Esophagus muscularis mucosa (tissue), 4 donors: ENCODE measurements around the gene ESRRG. TPM values are rescaled to one million over a fixed set of nuclear protein-coding genes. Genes with fewer than 3 reads are reported as not detected.
A peak's percentile ranks its signal among the peaks of the same experiment; 100 is the strongest.

Experiments
- DNase-seq: peaks from one replicate; pipeline ENCODE4 v3.0.0-alpha.2; 2017; ENCODE audit errors: extremely low spot score
- H3K27ac ChIP-seq, 4 donors: fragments of 200-600 bp; sonication (generic); replicated peaks in 1 of 4; 1 replicate in 3 of 4; 2 replicates in 1 of 4; pipeline ENCODE4 v1.5.1; 2016 to 2019; ENCODE audit warnings: mild to moderate bottlenecking in 1 of 4
- H3K27me3 ChIP-seq, 4 donors: fragments of 200-600 bp; sonication (generic); one replicate each; pipeline versions ENCODE4 v1.5.1 to v1.6.0; 2016 to 2019
- H3K36me3 ChIP-seq, 4 donors: fragments of 200-600 bp; sonication (generic); one replicate each; pipeline ENCODE4 v1.5.1; 2016 to 2019
- H3K4me1 ChIP-seq, 4 donors: fragments of 200-600 bp; sonication (generic); one replicate each; pipeline ENCODE4 v1.5.1; 2016 to 2019
- H3K4me3 ChIP-seq, 4 donors: fragments of 200-600 bp; sonication (generic); 1 replicate in 2 of 4; 2 replicates in 2 of 4; pipeline ENCODE4 v1.5.1; 2016 to 2019; ENCODE audit warnings: mild to moderate bottlenecking in 4 of 4, moderate library complexity in 1 of 4
- H3K9me3 ChIP-seq, 4 donors: fragments of 200-600 bp; sonication (generic); 1 replicate in 3 of 4; 2 replicates in 1 of 4; pipeline ENCODE4 v1.5.1; 2016 to 2019
- CTCF ChIP-seq, 3 experiments: fragments of 200-600 bp in 2 of 3; fragments of 450-650 bp in 1 of 3; sonication (generic) in 2 of 3; IDR thresholded peaks; one replicate each; pipeline ENCODE4 v1.5.1; 2017 to 2019; ENCODE audit warnings: antibody characterized with exemption in 3 of 3, mild to moderate bottlenecking in 2 of 3, moderate library complexity in 1 of 3
- EP300 ChIP-seq: sonication (generic); formaldehyde crosslinking; IDR thresholded peaks from one replicate; pipeline ENCODE4 v1.6.1; 2017; ENCODE audit warnings: antibody characterized with exemption
- POLR2A ChIP-seq: fragments of 450-650 bp; IDR thresholded peaks from one replicate; pipeline ENCODE4 v1.6.1; 2017; ENCODE audit warnings: antibody characterized with exemption, moderate library complexity, mild to moderate bottlenecking, low read depth
- POLR2AphosphoS5 ChIP-seq, 2 donors: sonication (generic); formaldehyde crosslinking; IDR thresholded peaks; one replicate each; pipeline ENCODE4 v1.6.1; 2017; ENCODE audit warnings: antibody characterized with exemption in 2 of 2
- WGBS: methylation state at CpG from one replicate; pipeline ENCODE4 v1.1.5; 2018; 5-methylcytosine and 5-hydroxymethylcytosine counted together
- intact Hi-C: fragments of 100-400 bp; cut with DNase I; formaldehyde crosslinking; loops from one replicate; pipeline ENCODE4 v1.15.1; 2023
- total RNA-seq, 4 donors: library from RNA; depleted of rRNA; stranded (reverse); fragments of >200 nt; gene quantifications; one replicate each; pipeline versions ENCODE4 v1.1.0 to v1.2.1, GENCODE V29; 2016

ESRRG gene
- total RNA-seq, 4 donors from 2014 or later, result 3.4 to 7.8 (median 5.7) TPM

GRCh38 chr1:216731562-216731961, 8.3 kb upstream of the ESRRG start:
- Histone ChIP-seq H3K4me3 (no peak overlapping the region), H3K4me1 (no peaks in the 10 kb centered on the region), H3K27ac (no peak overlapping the region), H3K9me3 (no peaks in the 10 kb centered on the region), H3K36me3 (no peaks in the 10 kb centered on the region), H3K27me3 (no peaks in the 10 kb centered on the region)
- 93% methylated on average over 6 of the region's 6 CpGs for WGBS
- TF ChIP-seq EP300 (no peak), POLR2AphosphoS5 (IDR thresholded peaks at IDR 0.05) (no peak), CTCF (IDR thresholded peaks at IDR 0.05) (no peak), POLR2A (no peak)
- intact Hi-C loops, result no loop called here
- DNase-seq, result no peak

GRCh38 chr1:216726435-216726834, 3.2 kb upstream of the ESRRG start:
- TF ChIP-seq CTCF (IDR thresholded peaks at IDR 0.05), result peak in 1 of 3 experiments; percentile 19
- TF ChIP-seq EP300, result no peak
- H3K27me3 ChIP-seq, result no peaks in the 10 kb centered on the region
- peaks cover 5 to 22% (median 10%) of the 10 kb centered on the region in 4 donors for H3K4me1 ChIP-seq
- no peak overlapping the region for H3K27ac ChIP-seq
- intact Hi-C loops, result loop anchor here (10.0 kb wide), 1 partner anchor 122 kb away; no protein-coding TSS in a partner anchor
- H3K4me3 ChIP-seq, result no peak overlapping the region
- no peaks in the 10 kb centered on the region for H3K36me3 ChIP-seq
- no peak for DNase-seq
- H3K9me3 ChIP-seq, result no peaks in the 10 kb centered on the region

DNA sequence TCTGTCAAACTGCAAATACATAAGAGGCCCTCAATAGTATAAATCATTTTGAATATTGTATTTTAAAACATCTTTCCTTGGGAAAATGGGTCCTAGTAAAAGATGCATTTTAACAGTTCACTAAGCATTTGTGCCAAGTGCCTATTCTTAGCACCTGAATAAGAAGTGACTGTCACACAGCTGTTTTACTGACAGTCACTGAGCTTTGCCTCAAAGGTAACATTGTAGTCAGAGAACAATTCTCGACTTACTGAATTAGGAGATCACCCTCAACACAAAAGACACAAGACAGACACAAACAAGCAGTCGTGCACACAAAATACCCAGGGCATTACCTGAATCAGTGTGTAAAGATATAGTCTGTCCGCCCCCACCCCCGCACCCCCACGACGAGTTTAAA, 408 bp downstream of the ESRRG start:
- DNase-seq, result no peak
- Histone ChIP-seq H3K36me3 (no peaks in the 10 kb centered on the region), H3K9me3 (no peaks in the 10 kb centered on the region), H3K27ac (peak overlapping the region; percentile 46 to 66 (median 50)), H3K4me3 (peak overlapping the region; percentile 54 to 65 (median 58)), H3K4me1 (peaks cover 5 to 22% (median 10%) of the 10 kb centered on the region in 4 donors), H3K27me3 (no peaks in the 10 kb centered on the region)
- WGBS, result 3% methylated on average over 6 of the region's 6 CpGs
- TF ChIP-seq POLR2AphosphoS5 (IDR thresholded peaks at IDR 0.05) (no peak), CTCF (IDR thresholded peaks at IDR 0.05) (no peak), EP300 (no peak), POLR2A (no peak)
- intact Hi-C loops, result loop anchor here (10.0 kb wide), 1 partner anchor 118 kb away; no protein-coding TSS in a partner anchor

- H3K4me1 ChIP-seq, result peaks cover 5 to 22% (median 10%) of the 10 kb centered on the region in 4 donors
- peak overlapping the region in 2 of 4 donors; percentile 54 to 66 for H3K27ac ChIP-seq
- WGBS, result 72% methylated on average over 2 of the region's 2 CpGs
- no peaks in the 10 kb centered on the region for H3K9me3 ChIP-seq
- DNase-seq, result no peak
- TF ChIP-seq POLR2AphosphoS5 (IDR thresholded peaks at IDR 0.05), result no peak
- TF ChIP-seq EP300, result no peak
- no peak for TF ChIP-seq CTCF (IDR thresholded peaks at IDR 0.05)
- no peak for TF ChIP-seq POLR2A
- intact Hi-C loops, result loop anchor here (10.0 kb wide), 1 partner anchor 117 kb away; no protein-coding TSS in a partner anchor
- H3K36me3 ChIP-seq, result no peaks in the 10 kb centered on the region
- H3K4me3 ChIP-seq, result peak overlapping the region in 3 of 4 donors; percentile 56 to 65 (median 60)
- H3K27me3 ChIP-seq, result no peaks in the 10 kb centered on the region
Observed at GRCh38 chr1:216721863-216722262, 1.4 kb downstream of the ESRRG start.

GRCh38 chr1:216721062-216721461, 2.2 kb downstream of the ESRRG start:
- H3K9me3 ChIP-seq, result no peaks in the 10 kb centered on the region
- no peaks in the 10 kb centered on the region for H3K27me3 ChIP-seq
- H3K27ac ChIP-seq, result peak overlapping the region in 1 of 4 donors; percentile 66
- H3K4me1 ChIP-seq, result peaks cover 5 to 22% (median 10%) of the 10 kb centered on the region in 4 donors
- intact Hi-C loops, result loop anchor here (10.0 kb wide), 1 partner anchor 116 kb away; no protein-coding TSS in a partner anchor
- no peak for DNase-seq
- TF ChIP-seq EP300, result no peak
- no peak for TF ChIP-seq POLR2A
- no peak for TF ChIP-seq POLR2AphosphoS5 (IDR thresholded peaks at IDR 0.05)
- no peak for TF ChIP-seq CTCF (IDR thresholded peaks at IDR 0.05)
- 55% methylated on average over 5 of the region's 5 CpGs for WGBS
- H3K4me3 ChIP-seq, result peak overlapping the region in 3 of 4 donors; percentile 56 to 65 (median 60)
- no peaks in the 10 kb centered on the region for H3K36me3 ChIP-seq
